A549 (cell line): ENCODE results near the gene CD34.

Source experiments
- CEBPB ChIP-seq, 2 experiments: fragments of >200 bp in 1 of 2; sonication (Bioruptor Twin) in 1 of 2; formaldehyde crosslinking in 1 of 2; IDR thresholded peaks; 2 replicates each; pipeline ENCODE4 v1.6.1; 2012 to 2016
- CTCF ChIP-seq: fragments of >200 bp; sonication (Bioruptor Twin); formaldehyde crosslinking; IDR thresholded peaks from 3 replicates; pipeline ENCODE4 v1.5.1; 2016
- EP300 ChIP-seq, 2 experiments: fragments of >200 bp; sonication (Bioruptor Twin); formaldehyde crosslinking; IDR thresholded peaks; 2 replicates in 1 of 2; 3 replicates in 1 of 2; pipeline ENCODE4 v1.6.1; 2016 to 2017
- JUNB ChIP-seq: fragments of >200 bp; sonication (Bioruptor Twin); formaldehyde crosslinking; IDR thresholded peaks from 2 replicates; pipeline ENCODE4 v1.6.1; 2016
- MAZ ChIP-seq: fragments of 150-350 bp; IDR thresholded peaks from 2 replicates; pipeline ENCODE4 v1.6.1; 2014; ENCODE audit warnings: antibody characterized with exemption, low read depth, low read length, borderline replicate concordance
- NFE2L2 ChIP-seq: fragments of 150-350 bp; conservative IDR thresholded peaks from 2 replicates; pipeline ENCODE4 v1.6.1; 2014; ENCODE audit warnings: low read length
- POLR2A ChIP-seq: IDR thresholded peaks from 2 replicates; pipeline ENCODE4 v1.6.1; 2012; ENCODE audit warnings: mild to moderate bottlenecking, low read length
- TF ChIP-seq, protein P1 (sequence below): fragments of 200-600 bp; sonication (generic); IDR thresholded peaks from 2 replicates; pipeline ENCODE4 v1.6.1; 2016; ENCODE audit warnings: antibody characterized with exemption, mild to moderate bottlenecking, moderate library complexity
- TF ChIP-seq, protein P2 (sequence below): IDR thresholded peaks from 2 replicates; pipeline ENCODE4 v1.6.1; 2012

DNA sequence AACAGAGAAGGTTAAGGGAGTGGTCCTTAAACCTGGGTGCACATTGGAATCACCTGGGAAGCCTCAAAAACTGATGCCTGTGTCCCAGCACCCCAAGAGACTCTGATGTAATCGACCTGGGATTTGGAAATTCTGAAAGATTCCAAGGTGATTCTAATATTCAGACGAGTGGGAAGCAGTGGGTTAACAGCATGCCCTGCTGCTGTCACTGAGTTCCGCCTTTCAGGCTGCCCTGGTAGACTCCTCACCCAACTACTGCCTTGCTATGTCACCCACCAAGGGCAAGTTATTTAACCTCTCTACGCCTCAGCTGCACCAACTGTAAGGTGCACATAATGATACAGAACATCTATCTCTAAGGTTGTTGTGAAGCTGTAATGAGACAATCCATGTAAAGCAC, 59.2 kb downstream of the CD34 start:
- TF ChIP-seq JUNB (no peak), CTCF (no peak), MAZ (no peak), EP300 (IDR thresholded peaks at IDR 0.05) (no peak), NFE2L2 (no peak), CEBPB (IDR thresholded peaks at IDR 0.05) (no peak), POLR2A (no peak)
- TF ChIP-seq, protein P1, sequence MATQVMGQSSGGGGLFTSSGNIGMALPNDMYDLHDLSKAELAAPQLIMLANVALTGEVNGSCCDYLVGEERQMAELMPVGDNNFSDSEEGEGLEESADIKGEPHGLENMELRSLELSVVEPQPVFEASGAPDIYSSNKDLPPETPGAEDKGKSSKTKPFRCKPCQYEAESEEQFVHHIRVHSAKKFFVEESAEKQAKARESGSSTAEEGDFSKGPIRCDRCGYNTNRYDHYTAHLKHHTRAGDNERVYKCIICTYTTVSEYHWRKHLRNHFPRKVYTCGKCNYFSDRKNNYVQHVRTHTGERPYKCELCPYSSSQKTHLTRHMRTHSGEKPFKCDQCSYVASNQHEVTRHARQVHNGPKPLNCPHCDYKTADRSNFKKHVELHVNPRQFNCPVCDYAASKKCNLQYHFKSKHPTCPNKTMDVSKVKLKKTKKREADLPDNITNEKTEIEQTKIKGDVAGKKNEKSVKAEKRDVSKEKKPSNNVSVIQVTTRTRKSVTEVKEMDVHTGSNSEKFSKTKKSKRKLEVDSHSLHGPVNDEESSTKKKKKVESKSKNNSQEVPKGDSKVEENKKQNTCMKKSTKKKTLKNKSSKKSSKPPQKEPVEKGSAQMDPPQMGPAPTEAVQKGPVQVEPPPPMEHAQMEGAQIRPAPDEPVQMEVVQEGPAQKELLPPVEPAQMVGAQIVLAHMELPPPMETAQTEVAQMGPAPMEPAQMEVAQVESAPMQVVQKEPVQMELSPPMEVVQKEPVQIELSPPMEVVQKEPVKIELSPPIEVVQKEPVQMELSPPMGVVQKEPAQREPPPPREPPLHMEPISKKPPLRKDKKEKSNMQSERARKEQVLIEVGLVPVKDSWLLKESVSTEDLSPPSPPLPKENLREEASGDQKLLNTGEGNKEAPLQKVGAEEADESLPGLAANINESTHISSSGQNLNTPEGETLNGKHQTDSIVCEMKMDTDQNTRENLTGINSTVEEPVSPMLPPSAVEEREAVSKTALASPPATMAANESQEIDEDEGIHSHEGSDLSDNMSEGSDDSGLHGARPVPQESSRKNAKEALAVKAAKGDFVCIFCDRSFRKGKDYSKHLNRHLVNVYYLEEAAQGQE = no peak
- TF ChIP-seq, protein P2, sequence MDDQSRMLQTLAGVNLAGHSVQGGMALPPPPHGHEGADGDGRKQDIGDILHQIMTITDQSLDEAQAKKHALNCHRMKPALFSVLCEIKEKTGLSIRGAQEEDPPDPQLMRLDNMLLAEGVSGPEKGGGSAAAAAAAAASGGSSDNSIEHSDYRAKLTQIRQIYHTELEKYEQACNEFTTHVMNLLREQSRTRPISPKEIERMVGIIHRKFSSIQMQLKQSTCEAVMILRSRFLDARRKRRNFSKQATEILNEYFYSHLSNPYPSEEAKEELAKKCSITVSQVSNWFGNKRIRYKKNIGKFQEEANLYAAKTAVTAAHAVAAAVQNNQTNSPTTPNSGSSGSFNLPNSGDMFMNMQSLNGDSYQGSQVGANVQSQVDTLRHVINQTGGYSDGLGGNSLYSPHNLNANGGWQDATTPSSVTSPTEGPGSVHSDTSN = no peak
